Neural cell (in vitro differentiated cells): ENCODE data around the gene LPCAT1. TPM values are rescaled to one million over a fixed set of nuclear protein-coding genes. Genes with fewer than 3 reads are reported as not detected.
A peak's percentile ranks its signal among the peaks of the same experiment; 100 is the strongest.

Experiments used
- H2AFZ ChIP-seq: fragments of 200-600, 300-800 bp; sonication (generic), shearing (Covaris generic); 2 replicates; pipeline ENCODE4 v1.6.0; 2014; ENCODE audit warnings: low read depth, mild to moderate bottlenecking, antibody characterized with exemption, low read length, moderate library complexity
- H3F3A ChIP-seq: fragments of 200-600 bp; shearing (Covaris generic); 2 replicates; pipeline ENCODE4 v1.6.1; 2016; ENCODE audit warnings: mild to moderate bottlenecking, moderate library complexity, mixed read lengths, antibody characterized with exemption, low read length; ENCODE audit not compliant: insufficient read depth, poor library complexity, severe bottlenecking
- H3K27ac ChIP-seq: fragments of 200-600, 300-800 bp; sonication (generic), shearing (Covaris generic); 2 replicates; pipeline ENCODE4 v1.5.1; 2014; ENCODE audit warnings: mild to moderate bottlenecking, low read length, moderate library complexity
- H3K27me3 ChIP-seq: fragments of 300-800, 200-600 bp; sonication (generic), shearing (Covaris generic); 2 replicates; pipeline ENCODE4 v1.6.0; 2014; ENCODE audit warnings: mild to moderate bottlenecking, low read depth, low read length, moderate library complexity; ENCODE audit not compliant: insufficient read depth
- H3K36me3 ChIP-seq: fragments of 300-800, 200-600 bp; sonication (generic), shearing (Covaris generic); 2 replicates; pipeline ENCODE4 v1.5.1; 2014; ENCODE audit warnings: mild to moderate bottlenecking, antibody characterized with exemption, low read length, moderate library complexity; ENCODE audit not compliant: insufficient read depth
- H3K4me2 ChIP-seq: fragments of 300-800, 200-600 bp; sonication (generic), shearing (Covaris generic); 2 replicates; pipeline ENCODE4 v1.6.0; 2014; ENCODE audit warnings: mild to moderate bottlenecking, low read length
- H3K4me3 ChIP-seq: fragments of 300-800, 200-600 bp; sonication (generic), shearing (Covaris generic); 2 replicates; pipeline ENCODE4 v1.5.1; 2014; ENCODE audit warnings: mild to moderate bottlenecking, low read length, moderate library complexity
- H3K79me2 ChIP-seq: fragments of 200-600 bp; shearing (Covaris generic); replicated peaks from 2 replicates; pipeline ENCODE4 v1.6.0; 2014; ENCODE audit warnings: mild to moderate bottlenecking, low read length, moderate library complexity; ENCODE audit not compliant: insufficient read depth
- H3K9ac ChIP-seq: fragments of 300-800, 200-600 bp; sonication (generic), shearing (Covaris generic); 2 replicates; pipeline ENCODE4 v1.6.1; 2016; ENCODE audit warnings: mild to moderate bottlenecking, low read length, mixed read lengths
- H3K9me2 ChIP-seq: fragments of 200-600 bp; shearing (Covaris generic); 2 replicates; pipeline ENCODE4 v1.6.1; 2016; ENCODE audit warnings: mild to moderate bottlenecking, low read length, mixed read lengths; ENCODE audit not compliant: insufficient read depth
- H3K9me3 ChIP-seq: fragments of 200-600, 300-800 bp; sonication (generic), shearing (Covaris generic); 2 replicates; pipeline ENCODE4 v1.6.1; 2016; ENCODE audit warnings: mild to moderate bottlenecking, mixed run types, low read length, moderate library complexity, mixed read lengths
- H4K20me1 ChIP-seq: fragments of 200-600 bp; shearing (Covaris generic); 2 replicates; pipeline ENCODE4 v1.6.1; 2016; ENCODE audit warnings: mild to moderate bottlenecking, mixed run types; ENCODE audit not compliant: insufficient read depth
- EP300 ChIP-seq: fragments of 450-650 bp; conservative IDR thresholded peaks from 2 replicates; pipeline ENCODE4 v1.6.1; 2014; ENCODE audit warnings: antibody characterized with exemption, mild to moderate bottlenecking, moderate library complexity; ENCODE audit not compliant: poor library complexity, severe bottlenecking
- EZH2 ChIP-seq: fragments of 200-600, 300-800 bp; shearing (Covaris generic), sonication (generic); IDR thresholded peaks from 2 replicates; pipeline ENCODE4 v1.6.1; 2014; ENCODE audit warnings: antibody characterized with exemption, low read length, borderline replicate concordance, mild to moderate bottlenecking; ENCODE audit not compliant: insufficient read depth, poor library complexity, severe bottlenecking
- MXI1 ChIP-seq: fragments of 450-650 bp; conservative IDR thresholded peaks from 2 replicates; pipeline ENCODE4 v1.6.1; 2014; ENCODE audit warnings: antibody characterized with exemption, mild to moderate bottlenecking; ENCODE audit not compliant: poor library complexity, severe bottlenecking
- POLR2AphosphoS5 ChIP-seq: IDR thresholded peaks from 2 replicates; pipeline ENCODE4 v1.6.1; 2012
- RAD21 ChIP-seq: fragments of 450-650 bp; conservative IDR thresholded peaks from 2 replicates; pipeline ENCODE4 v1.6.1; 2014; ENCODE audit warnings: antibody characterized with exemption, mild to moderate bottlenecking, moderate library complexity
- SMC3 ChIP-seq: fragments of 450-650 bp; conservative IDR thresholded peaks from 2 replicates; pipeline ENCODE4 v1.6.1; 2014; ENCODE audit warnings: antibody characterized with exemption, mild to moderate bottlenecking, moderate library complexity; ENCODE audit not compliant: poor library complexity
- TAF1 ChIP-seq: IDR thresholded peaks from 2 replicates; pipeline ENCODE4 v1.6.1; 2012; ENCODE audit warnings: low read depth
- polyA plus RNA-seq: library from polyadenylated mRNA; depleted of rRNA; stranded (reverse); fragments of >200 nt; gene quantifications from 2 replicates; pipeline ENCODE4 v1.2.3, GENCODE V29; 2014
- TF ChIP-seq, protein P1 (sequence below): IDR thresholded peaks from 2 replicates; pipeline ENCODE4 v1.6.1; 2012; ENCODE audit warnings: borderline replicate concordance
- TF ChIP-seq, protein P2 (sequence below): fragments of 450-650 bp; IDR thresholded peaks from 2 replicates; pipeline ENCODE4 v1.5.1; 2014; ENCODE audit warnings: antibody characterized with exemption, mild to moderate bottlenecking, moderate library complexity; ENCODE audit not compliant: poor library complexity, severe bottlenecking

LPCAT1 gene
- polyA plus RNA-seq, 1 donor from 2014 or later: 61.8 TPM

GRCh38 chr5:1502046-1502736, 21.6 kb downstream of the LPCAT1 start:
- Histone ChIP-seq H3K36me3 (no peaks in the 10 kb centered on the region), H4K20me1 (no peaks in the 10 kb centered on the region), H3K9me3 (no peaks in the 10 kb centered on the region), H3K9me2 (no peaks in the 10 kb centered on the region), H3K27me3 (no peaks in the 10 kb centered on the region), H3K79me2 (no peaks in the 10 kb centered on the region), H2AFZ (no peak overlapping the region), H3K9ac (no peak overlapping the region), H3K27ac (no peak overlapping the region), H3K4me2 (no peak overlapping the region), H3K4me3 (no peak overlapping the region), H3F3A (no peaks in the 10 kb centered on the region)
- TF ChIP-seq, protein P1, sequence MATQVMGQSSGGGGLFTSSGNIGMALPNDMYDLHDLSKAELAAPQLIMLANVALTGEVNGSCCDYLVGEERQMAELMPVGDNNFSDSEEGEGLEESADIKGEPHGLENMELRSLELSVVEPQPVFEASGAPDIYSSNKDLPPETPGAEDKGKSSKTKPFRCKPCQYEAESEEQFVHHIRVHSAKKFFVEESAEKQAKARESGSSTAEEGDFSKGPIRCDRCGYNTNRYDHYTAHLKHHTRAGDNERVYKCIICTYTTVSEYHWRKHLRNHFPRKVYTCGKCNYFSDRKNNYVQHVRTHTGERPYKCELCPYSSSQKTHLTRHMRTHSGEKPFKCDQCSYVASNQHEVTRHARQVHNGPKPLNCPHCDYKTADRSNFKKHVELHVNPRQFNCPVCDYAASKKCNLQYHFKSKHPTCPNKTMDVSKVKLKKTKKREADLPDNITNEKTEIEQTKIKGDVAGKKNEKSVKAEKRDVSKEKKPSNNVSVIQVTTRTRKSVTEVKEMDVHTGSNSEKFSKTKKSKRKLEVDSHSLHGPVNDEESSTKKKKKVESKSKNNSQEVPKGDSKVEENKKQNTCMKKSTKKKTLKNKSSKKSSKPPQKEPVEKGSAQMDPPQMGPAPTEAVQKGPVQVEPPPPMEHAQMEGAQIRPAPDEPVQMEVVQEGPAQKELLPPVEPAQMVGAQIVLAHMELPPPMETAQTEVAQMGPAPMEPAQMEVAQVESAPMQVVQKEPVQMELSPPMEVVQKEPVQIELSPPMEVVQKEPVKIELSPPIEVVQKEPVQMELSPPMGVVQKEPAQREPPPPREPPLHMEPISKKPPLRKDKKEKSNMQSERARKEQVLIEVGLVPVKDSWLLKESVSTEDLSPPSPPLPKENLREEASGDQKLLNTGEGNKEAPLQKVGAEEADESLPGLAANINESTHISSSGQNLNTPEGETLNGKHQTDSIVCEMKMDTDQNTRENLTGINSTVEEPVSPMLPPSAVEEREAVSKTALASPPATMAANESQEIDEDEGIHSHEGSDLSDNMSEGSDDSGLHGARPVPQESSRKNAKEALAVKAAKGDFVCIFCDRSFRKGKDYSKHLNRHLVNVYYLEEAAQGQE: no peak
- TF ChIP-seq MXI1: no peak
- no peak for TF ChIP-seq EP300
- TF ChIP-seq POLR2AphosphoS5: no peak
- no peak for TF ChIP-seq EZH2
- TF ChIP-seq, protein P2, sequence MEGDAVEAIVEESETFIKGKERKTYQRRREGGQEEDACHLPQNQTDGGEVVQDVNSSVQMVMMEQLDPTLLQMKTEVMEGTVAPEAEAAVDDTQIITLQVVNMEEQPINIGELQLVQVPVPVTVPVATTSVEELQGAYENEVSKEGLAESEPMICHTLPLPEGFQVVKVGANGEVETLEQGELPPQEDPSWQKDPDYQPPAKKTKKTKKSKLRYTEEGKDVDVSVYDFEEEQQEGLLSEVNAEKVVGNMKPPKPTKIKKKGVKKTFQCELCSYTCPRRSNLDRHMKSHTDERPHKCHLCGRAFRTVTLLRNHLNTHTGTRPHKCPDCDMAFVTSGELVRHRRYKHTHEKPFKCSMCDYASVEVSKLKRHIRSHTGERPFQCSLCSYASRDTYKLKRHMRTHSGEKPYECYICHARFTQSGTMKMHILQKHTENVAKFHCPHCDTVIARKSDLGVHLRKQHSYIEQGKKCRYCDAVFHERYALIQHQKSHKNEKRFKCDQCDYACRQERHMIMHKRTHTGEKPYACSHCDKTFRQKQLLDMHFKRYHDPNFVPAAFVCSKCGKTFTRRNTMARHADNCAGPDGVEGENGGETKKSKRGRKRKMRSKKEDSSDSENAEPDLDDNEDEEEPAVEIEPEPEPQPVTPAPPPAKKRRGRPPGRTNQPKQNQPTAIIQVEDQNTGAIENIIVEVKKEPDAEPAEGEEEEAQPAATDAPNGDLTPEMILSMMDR: no peak
- no peak for TF ChIP-seq SMC3
- no peak for TF ChIP-seq TAF1
- TF ChIP-seq RAD21: no peak

DNA sequence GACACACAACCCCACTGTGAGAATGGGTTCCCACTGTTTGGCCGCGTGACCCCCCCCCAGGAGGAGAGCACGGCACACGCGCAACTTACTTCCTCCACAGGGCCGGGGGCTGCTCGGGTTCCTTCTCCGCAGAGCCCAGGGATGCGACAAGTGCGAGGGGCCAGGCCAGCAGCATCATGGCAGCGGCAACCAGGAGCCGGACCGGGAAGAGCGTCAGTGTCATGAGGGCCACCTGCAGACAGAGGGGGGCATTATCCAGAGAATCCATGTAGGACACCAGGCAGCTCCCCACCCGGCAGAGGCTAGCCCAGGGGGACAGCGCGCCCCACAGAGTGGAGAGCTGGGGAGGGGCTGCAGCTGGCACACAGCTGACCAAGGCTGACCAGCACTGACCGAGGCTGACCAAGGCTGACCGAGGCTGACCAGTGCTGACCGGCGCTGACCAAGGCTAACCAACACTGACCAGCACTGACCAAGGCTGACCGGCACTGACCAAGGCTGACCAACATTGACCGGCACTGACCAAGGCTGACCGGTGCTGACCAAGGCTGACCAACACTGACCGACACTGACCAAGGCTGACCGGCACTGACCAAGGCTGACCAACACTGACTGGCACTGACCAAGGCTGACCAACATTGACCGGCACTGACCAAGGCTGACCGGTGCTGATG, 22.3 kb downstream of the LPCAT1 start:
- Histone ChIP-seq H3K9me2 (no peaks in the 10 kb centered on the region), H4K20me1 (no peaks in the 10 kb centered on the region), H3K27me3 (no peaks in the 10 kb centered on the region), H3F3A (no peaks in the 10 kb centered on the region), H3K9me3 (no peaks in the 10 kb centered on the region), H3K27ac (no peak overlapping the region), H3K4me3 (no peak overlapping the region), H3K79me2 (no peaks in the 10 kb centered on the region), H3K36me3 (no peaks in the 10 kb centered on the region), H3K9ac (no peak overlapping the region), H3K4me2 (no peak overlapping the region), H2AFZ (no peak overlapping the region)
- peak; percentile 19 for TF ChIP-seq POLR2AphosphoS5
- TF ChIP-seq EP300: no peak
